Midbrain (tissue), 1 donor: ENCODE data around the gene TUFM.
"Not testable (repeated sequence)": the region's sequence is repeated elsewhere in the genome, so short reads cannot be mapped to it uniquely, and the experiment has no call there.

ENCODE experiments used
- DNase-seq: peaks from one replicate; lab custom pipeline; 2025; lab: John Stamatoyannopoulos, UW

The TUFM gene

DNA sequence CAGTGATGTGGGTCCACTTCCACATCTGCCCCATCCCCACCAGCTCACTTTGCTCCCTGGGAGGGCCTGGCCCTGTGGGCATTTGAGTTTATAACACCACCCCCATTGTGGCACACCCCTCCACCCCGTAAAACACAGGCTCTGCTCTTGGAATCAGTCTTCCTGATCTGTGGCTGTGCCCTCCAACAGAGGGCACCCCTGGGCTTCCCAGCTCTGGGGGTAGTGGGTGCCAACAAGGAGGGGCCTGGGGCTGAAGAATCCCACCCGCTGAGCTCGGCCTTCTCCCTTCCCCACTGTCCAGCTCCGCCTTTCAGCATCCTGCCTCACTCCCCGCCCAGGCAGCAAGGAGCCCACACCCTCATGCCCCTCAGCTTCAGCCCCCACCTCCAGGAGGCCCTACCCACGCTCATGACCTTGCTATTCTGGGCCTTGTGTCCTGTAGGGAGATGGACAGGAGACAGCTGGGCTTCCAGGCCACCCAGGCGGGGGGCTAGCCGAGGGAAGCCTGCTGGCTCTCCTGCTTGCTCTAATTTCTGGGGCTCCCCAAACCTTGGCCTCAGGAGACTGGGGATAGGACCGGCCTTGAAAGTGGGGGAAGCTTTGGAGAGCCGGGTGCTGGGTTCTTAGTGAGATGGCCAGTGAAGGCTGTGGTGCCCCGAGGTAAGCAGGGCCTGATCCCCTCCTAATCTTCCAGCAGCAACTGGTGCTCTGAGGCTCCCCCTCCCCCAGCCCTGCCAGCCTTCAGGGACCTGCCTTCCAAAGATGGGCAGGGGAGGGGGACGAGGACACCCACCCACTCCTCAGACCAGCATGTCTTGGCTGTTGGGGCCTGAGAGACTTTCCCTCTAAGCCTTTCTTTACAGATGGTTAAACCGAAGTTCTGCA is 29.2 kb upstream of the TUFM start:
- DNase-seq: no peak

GRCh38 chr16:28874406-28874805 is 28.3 kb upstream of the TUFM start:
- no peak for DNase-seq

DNA sequence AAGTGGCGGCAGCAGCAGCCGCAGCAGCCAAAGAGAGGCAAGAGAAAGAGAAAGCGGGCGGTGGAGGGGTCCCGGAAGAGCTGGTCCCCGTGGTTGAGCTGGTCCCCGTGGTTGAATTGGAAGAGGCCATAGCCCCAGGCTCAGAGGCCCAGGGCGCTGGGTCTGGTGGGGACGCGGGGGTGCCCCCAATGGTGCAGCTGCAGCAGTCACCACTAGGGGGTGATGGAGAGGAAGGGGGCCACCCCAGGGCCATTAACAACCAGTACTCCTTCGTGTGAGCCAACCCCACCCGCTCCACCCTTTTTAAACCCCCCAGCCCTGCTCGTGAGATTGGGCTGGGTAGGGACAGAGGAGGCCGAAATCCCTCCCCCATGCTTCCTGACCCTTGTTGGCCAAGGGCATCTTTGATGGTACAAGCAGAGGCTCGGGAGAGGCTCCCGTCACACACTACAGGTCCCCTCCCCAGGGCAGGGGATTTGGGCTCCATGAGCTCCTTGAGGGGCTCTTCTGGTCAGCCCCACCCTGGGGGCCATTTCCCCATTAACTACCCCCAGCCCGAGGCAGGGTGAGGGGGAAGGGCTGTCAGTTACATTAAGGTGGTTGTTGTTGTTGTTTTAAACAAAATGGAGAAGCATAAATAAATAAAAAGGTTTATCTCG is 27.5 kb upstream of the TUFM start:
- DNase-seq: no peak

DNA sequence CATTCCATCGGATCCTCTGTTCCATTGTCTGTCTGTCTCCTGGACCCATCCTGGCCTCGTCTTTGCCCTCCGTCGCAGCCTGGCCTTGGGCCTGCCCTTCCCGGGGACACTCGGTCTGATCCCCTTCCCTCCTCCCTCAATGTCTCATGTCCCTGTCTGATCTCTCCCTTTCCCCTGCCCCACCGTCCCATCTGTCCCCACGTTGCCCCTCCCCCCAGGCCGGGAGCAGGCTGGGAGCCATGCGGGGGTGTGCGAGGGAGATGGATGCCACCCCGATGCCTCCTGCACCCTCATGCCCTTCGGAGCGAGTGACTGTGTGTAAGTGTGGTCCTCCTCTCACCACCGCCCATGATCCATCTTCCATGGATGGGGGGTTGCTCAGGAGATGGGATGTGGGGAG is 26.8 kb upstream of the TUFM start:
- no peak for DNase-seq

DNA sequence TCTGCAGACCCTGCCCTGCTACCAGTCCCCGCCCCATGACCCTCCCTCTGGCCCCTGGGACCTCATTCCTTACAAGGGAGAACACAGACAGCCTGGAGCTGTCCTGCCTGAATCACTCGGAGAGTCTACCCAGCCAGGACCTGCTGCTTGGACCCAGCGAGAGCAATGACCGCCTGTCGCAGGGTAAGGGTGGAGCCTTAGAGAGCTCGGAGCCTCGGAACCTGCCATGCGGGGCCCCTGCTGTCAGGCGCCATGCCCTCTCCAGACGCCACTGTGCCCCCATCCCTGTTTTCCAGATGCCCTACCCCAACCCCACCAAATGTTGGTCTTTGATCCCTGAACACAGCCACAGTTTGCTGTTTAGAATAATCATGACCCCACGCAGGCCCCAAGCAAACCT is 23.1 kb upstream of the TUFM start:
- DNase-seq: no peak

DNA sequence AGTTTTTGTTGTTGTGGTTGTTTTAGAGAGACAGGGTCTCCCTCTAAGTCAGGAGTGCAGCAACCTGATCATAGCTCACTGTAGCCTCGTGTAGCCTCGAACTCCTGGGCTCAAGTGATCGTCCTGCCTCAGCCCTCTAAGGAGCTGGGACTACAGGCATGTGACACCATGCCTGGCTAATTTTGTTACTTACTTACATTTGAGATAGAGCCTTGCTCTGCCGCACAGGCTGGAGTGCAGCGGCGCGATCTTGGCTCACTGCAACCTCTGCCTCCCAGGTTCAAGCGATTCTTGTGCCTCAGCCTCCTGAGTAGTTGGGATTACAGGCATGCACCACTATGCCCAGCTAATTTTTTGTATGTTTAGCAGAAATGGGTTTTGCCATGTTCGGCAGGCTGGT is 21.5 kb upstream of the TUFM start:
- DNase-seq: not testable (repeated sequence)

- DNase-seq: no peak
These were observed 21.1 kb upstream of the TUFM start for GRCh38 chr16:28867241-28867640.

GRCh38 chr16:28866454-28866804 is 20.3 kb upstream of the TUFM start:
- no peak for DNase-seq

- no peak for DNase-seq
These were observed 19.7 kb upstream of the TUFM start for GRCh38 chr16:28865722-28866453.

GRCh38 chr16:28865001-28865688 is 19.0 kb upstream of the TUFM start:
- no peak for DNase-seq

- peak; percentile 13 for DNase-seq
These were observed 18.0 kb upstream of the TUFM start for GRCh38 chr16:28863929-28864793.

DNA sequence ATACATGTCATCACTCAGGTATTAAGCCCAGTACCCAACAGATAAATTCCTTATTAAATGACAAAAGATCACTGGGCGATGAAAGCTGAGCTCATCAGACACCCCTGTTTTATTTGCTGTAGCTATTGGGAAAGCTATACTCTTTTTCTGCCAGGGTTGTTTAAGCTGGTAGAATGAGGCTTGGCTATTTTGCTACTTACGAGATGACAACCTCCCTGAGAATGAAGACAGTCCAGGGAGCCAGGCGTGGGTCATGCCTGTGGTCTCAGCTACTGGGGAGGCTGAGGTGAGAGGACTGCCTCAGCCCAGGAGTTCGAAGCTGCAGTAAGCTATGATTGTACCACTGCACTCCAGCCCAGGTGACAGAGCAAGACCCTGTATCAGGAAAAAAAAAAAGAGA is 13.2 kb upstream of the TUFM start:
- no peak for DNase-seq

GRCh38 chr16:28858421-28858820 is 12.3 kb upstream of the TUFM start:
- DNase-seq: peak; percentile 4

GRCh38 chr16:28846933-28847273 is 755 bp upstream of the TUFM start:
- peak; percentile 54 for DNase-seq

- no peak for DNase-seq
These were observed 428 bp downstream of the TUFM start for GRCh38 chr16:28845761-28846079.

GRCh38 chr16:28845293-28845692 is 855 bp downstream of the TUFM start:
- no peak for DNase-seq

DNA sequence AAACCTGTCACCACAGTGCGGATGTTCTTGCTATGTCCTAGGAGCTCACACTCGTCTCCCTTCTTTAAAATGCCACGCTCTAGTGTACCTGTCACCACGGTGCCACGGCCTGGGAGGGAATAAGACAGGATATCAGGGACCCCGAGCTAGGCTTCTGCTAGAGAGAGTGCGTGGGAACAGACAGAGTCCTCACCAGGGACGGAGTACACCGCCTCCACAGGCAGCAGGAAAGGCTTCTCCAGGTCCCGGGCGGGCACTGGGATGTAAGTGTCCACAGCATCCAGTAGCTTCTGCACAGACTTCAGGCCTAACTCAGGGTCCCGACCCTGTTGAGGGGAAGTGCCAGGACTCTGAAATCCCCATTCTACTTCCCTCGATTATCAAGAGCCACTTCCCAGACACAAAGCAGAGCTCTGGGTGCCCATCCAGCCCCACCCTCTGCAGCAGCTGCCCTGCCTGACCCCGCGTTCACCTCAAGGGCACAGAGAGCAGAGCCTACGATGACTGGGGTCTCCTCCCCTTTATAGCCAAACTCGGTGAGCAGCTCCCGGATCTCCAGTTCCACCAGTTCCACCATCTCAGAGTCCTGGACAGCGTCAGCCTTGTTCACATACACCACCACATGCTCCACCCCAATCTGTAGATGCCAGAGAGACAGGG is 1.8 kb downstream of the TUFM start:
- no peak for DNase-seq

GRCh38 chr16:28843766-28844165 is 2.4 kb downstream of the TUFM start:
- DNase-seq: no peak

GRCh38 chr16:28842696-28843095 is 3.5 kb downstream of the TUFM start:
- no peak for DNase-seq

DNA sequence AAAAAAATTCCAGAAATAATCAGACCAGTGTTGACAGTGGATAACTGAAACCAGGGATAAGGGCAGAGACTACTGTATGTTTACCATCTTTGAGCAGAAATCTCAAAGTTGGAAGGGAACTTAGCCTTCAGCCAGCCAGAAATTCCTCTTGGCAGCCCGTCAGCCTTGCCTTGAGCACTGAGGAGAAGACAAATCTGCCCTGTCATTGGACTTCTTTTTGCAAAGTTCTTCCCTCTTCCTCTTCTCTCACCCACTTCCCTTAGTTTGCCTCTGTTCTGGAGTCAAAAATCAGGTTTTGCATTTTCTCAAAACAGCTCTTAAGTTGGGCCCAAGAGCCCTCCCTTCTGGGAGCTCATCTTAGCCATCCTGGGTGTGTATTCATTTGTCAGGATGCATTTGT is 6.2 kb downstream of the TUFM start:
- no peak for DNase-seq

- no peak for DNase-seq
These were observed 7.0 kb downstream of the TUFM start for GRCh38 chr16:28839004-28839639.
